Measurements from ENCODE around the gene CIZ1. TPM values are rescaled to one million over a fixed set of nuclear protein-coding genes. Genes with fewer than 3 reads are reported as not detected.
A peak's percentile ranks its signal among the peaks of the same experiment; 100 is the strongest.

The CIZ1 gene
- total RNA-seq, 1 experiment from 2014 or later: 104 TPM

DNA sequence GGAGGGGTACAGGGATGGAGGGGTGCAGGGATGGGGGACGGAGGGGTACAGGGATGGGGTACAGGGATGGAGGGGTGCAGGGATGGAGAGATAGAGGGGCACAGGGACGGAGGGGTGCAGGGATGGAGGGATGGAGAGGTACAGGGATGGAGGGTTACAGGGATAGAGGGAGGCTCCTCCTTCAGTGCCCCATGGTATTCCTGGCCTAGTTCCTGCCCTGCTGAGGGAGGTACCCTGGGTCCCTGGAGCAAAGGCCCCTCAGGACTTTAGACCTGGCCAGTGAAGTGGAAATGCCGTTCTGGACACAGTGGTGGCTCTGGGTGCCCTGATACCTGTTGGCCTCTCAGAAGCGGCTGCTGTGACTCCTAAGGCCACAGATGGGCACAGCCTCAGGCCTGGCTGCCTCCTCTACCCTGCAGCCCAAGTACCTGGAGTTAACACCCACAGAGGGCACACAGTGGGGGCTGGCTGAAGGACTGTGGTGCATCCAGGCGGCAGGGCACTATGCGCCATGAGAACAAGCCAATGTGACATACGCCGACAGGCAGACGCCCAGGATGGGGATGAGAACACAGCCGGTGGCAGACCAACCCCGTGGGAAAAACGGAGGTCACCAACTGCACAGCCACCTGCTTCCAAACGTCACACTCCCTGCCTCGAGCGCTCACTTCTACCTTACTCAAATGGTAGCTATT, 72.3 kb downstream of the CIZ1 start:
- no peak overlapping the region for H2BK12ac ChIP-seq (ENCODE audit: insufficient read length, low read depth, low read length)
- H4K91ac ChIP-seq (ENCODE audit: insufficient read length, low read depth, low read length): no peak overlapping the region
- H2BK5ac ChIP-seq (ENCODE audit: insufficient read length, low read length): no peak overlapping the region
- H3K23me2 ChIP-seq (ENCODE audit: insufficient read length, low read depth, low read length, poor library complexity, severe bottlenecking): no peaks in the 10 kb centered on the region
- H3T11ph ChIP-seq (ENCODE audit: low read length): no peak overlapping the region
- no peaks in the 10 kb centered on the region for H3K79me1 ChIP-seq (ENCODE audit: insufficient read depth, low read depth, low read length, poor library complexity, severe bottlenecking)
- H2AK5ac ChIP-seq (ENCODE audit: insufficient read length, low read length): no peak overlapping the region
- Mint-ChIP-seq H3K9me3 (no peaks in the 10 kb centered on the region), H3K4me1 (peaks cover 8 to 11% of the 10 kb centered on the region in 2 experiments; a peak in 3 of 4 replicates), H3K27ac (no peak overlapping the region), H3K36me3 (ENCODE audit: insufficient read depth in 1 of 3, low read depth in 3 of 3) (peaks cover 14 to 49% (median 22%) of the 10 kb centered on the region in 3 experiments; a peak in 6 of 7 replicates), H3K4me3 (no peak overlapping the region), H3K27me3 (ENCODE audit: low read depth) (no peaks in the 10 kb centered on the region)
- H3K9ac ChIP-seq (ENCODE audit: extremely low read depth, insufficient read length, low read length): no peak overlapping the region
- no peak overlapping the region for H3K27ac ChIP-seq (ENCODE audit: insufficient read length, low read depth, low read length)
- no peak overlapping the region for H3K23ac ChIP-seq (ENCODE audit: insufficient read length, low read depth, low read length)
- H3K18ac ChIP-seq (ENCODE audit: insufficient read length, low read depth, low read length): no peak overlapping the region
- H2BK20ac ChIP-seq (ENCODE audit: low read depth, low read length, poor library complexity, severe bottlenecking): no peak overlapping the region
- H4K20me1 ChIP-seq (ENCODE audit: control insufficient read depth, insufficient read depth, insufficient read length): no peaks in the 10 kb centered on the region
- H3K27me3 ChIP-seq (ENCODE audit: insufficient read depth, low read length): no peaks in the 10 kb centered on the region
- TF ChIP-seq CTCF (conservative IDR thresholded peaks at IDR 0.05): no peak
- no peak overlapping the region for H4K5ac ChIP-seq (ENCODE audit: insufficient read length, low read depth, low read length)
- no CpG with 5 or more reads among the region's 15 CpGs for WGBS (ENCODE audit: extremely low coverage, insufficient read length, low lambda C conversion rate)
- no peak overlapping the region for H4K8ac ChIP-seq (replicated peaks; ENCODE audit: insufficient read length, low read depth, low read length)
- H3K9me3 ChIP-seq (ENCODE audit: control insufficient read depth, low read depth, low read length): no peaks in the 10 kb centered on the region
- no peak overlapping the region for H3K4me2 ChIP-seq (ENCODE audit: insufficient read depth, insufficient read length, low read length)
- no peak overlapping the region for H2BK15ac ChIP-seq (ENCODE audit: low read depth, low read length)
- peak; percentile 23 for DNase-seq
- H3K4me1 ChIP-seq (ENCODE audit: insufficient read depth, low read length): no peaks in the 10 kb centered on the region
- no peak overlapping the region for H3K56ac ChIP-seq (ENCODE audit: insufficient read length, low read depth, low read length)
- no peak overlapping the region for H2AFZ ChIP-seq (ENCODE audit: low read length)
- no peaks in the 10 kb centered on the region for H3K79me2 ChIP-seq (ENCODE audit: insufficient read depth, low read length)
- no peak overlapping the region for H3K14ac ChIP-seq (ENCODE audit: insufficient read depth, low read length)
- no peak overlapping the region for H2BK120ac ChIP-seq (ENCODE audit: low read depth, low read length, poor library complexity, severe bottlenecking)
- H3K4ac ChIP-seq (ENCODE audit: low read depth, low read length): no peak overlapping the region

Measured in H9 (cell line).